GM12872 (cell line): ENCODE measurements around the gene HIC1.

Experiments
- TF ChIP-seq, protein P1 (sequence below): IDR thresholded peaks from 3 replicates; pipeline ENCODE4 v1.5.1; 2011; ENCODE audit warnings: low read depth, mild to moderate bottlenecking, low read length, moderate library complexity; ENCODE audit not compliant: insufficient read depth

HIC1 gene

GRCh38 chr17:2084036-2084765 lies 29.3 kb downstream of the HIC1 start:
- TF ChIP-seq, protein P1, sequence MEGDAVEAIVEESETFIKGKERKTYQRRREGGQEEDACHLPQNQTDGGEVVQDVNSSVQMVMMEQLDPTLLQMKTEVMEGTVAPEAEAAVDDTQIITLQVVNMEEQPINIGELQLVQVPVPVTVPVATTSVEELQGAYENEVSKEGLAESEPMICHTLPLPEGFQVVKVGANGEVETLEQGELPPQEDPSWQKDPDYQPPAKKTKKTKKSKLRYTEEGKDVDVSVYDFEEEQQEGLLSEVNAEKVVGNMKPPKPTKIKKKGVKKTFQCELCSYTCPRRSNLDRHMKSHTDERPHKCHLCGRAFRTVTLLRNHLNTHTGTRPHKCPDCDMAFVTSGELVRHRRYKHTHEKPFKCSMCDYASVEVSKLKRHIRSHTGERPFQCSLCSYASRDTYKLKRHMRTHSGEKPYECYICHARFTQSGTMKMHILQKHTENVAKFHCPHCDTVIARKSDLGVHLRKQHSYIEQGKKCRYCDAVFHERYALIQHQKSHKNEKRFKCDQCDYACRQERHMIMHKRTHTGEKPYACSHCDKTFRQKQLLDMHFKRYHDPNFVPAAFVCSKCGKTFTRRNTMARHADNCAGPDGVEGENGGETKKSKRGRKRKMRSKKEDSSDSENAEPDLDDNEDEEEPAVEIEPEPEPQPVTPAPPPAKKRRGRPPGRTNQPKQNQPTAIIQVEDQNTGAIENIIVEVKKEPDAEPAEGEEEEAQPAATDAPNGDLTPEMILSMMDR, result no peak

- TF ChIP-seq, protein P1, result no peak
Observed at GRCh38 chr17:2084766-2085647, 30.1 kb downstream of the HIC1 start.

DNA sequence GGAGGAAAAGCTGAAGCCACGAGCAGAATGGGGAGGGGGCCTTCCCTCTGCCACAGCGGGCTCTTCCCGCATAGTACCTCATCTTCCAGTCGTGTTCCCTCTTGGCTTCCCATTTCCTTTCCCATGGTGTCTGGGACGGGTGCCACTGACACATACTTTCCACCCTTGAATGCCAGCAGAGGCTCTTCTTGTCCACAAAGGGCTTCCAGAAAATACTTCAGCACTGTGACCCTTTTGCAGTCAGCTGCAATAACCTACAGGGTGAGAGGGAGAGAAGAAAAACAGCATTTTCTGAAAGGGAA lies 30.7 kb downstream of the HIC1 start:
- TF ChIP-seq, protein P1, result no peak

DNA sequence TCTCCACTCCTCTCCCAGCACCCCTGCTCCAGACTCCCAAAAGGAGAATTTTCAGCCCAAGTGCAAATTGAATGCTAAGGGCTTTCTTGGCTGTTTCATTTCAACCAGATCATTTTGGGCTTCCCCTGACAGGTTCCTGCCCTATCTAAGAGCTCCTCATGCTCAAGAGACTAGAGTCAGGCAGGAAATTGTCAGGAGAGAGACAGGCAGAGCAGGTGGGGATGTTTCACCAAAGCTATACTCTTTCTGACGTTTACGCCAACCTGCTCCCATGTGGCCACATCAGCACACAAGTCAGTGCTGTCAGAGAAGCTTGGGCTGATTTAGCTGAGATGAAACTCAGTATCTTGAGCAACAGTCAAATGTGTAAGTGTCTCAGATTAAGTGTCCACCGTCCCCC lies 31.4 kb downstream of the HIC1 start:
- TF ChIP-seq, protein P1, result no peak

DNA sequence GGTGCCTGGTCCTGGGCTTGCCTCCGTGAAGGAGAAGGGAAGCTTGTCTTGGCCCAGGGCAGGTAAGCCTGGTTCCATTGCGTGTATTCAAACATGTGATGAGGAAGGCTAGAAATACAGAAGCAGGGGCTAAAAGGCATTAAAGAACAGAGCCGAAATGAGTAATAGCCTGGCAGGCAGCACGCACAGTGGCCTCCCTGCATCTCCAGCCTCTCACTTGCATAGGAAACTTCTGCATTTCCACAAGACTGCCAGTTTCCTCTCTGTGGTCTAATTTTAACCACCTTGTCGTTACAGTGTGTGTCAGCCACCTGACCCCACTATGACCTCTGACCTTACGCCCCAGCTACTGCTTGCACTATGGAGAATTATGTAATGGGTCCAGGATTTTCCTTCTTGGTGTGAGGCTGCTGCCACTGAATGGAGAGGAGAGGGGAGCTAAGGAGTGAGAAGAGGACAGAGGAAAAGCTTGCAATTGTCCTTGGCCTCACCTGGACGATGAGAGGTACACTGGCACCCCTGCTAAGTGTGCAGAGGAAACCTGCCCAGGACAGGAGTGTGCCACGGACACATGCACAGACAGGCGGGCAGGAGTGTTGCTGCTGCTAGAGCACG lies 32.8 kb downstream of the HIC1 start:
- TF ChIP-seq, protein P1, result no peak

GRCh38 chr17:2089021-2089422 lies 34.1 kb downstream of the HIC1 start:
- TF ChIP-seq, protein P1, result no peak

DNA sequence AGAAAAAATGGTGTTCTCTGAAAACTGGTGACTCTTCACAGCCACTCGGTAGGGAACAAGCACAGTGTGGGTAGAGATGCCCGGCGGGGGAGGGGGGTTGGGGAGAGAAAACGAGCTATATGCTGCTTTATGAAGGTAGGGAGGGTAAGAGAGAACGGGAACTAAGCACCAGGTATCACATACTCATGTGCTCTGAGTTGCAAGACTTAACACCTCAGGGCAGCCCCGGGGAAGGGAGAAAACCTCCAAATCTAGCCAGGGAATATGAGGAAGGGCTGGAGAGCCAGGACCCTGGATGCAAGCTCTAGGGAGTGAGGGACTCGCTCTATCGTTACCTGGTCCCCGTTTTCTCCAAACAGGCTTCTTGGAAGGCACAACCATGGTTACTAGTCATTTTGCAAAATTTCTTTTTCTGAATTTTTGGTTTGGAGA lies 35.3 kb downstream of the HIC1 start:
- TF ChIP-seq, protein P1, result no peak
